Activated T-cell treated with anti-CD3 and anti-CD28 coated beads for 1 hour (primary cell): ENCODE data around the gene PEPD.

Experiments
- DNase-seq: peaks from one replicate; pipeline ENCODE4 v3.0.0-alpha.2; 2020; ENCODE audit warnings: low read depth

The PEPD gene

GRCh38 chr19:33395561-33396550, 125.7 kb downstream of the PEPD start:
- no peak for DNase-seq

- DNase-seq, result no peak
Observed at GRCh38 chr19:33394723-33395560, 126.6 kb downstream of the PEPD start.

GRCh38 chr19:33394006-33394722, 127.4 kb downstream of the PEPD start:
- DNase-seq, result no peak

GRCh38 chr19:33393286-33394005, 128.1 kb downstream of the PEPD start:
- no peak for DNase-seq

GRCh38 chr19:33392341-33393285, 129.0 kb downstream of the PEPD start:
- no peak for DNase-seq

- DNase-seq, result no peak
Observed at GRCh38 chr19:33391631-33392249, 129.9 kb downstream of the PEPD start.

- DNase-seq, result no peak
Observed at GRCh38 chr19:33390908-33391630, 130.5 kb downstream of the PEPD start.

GRCh38 chr19:33390101-33390907, 131.3 kb downstream of the PEPD start:
- no peak for DNase-seq

GRCh38 chr19:33389421-33390100, 132.0 kb downstream of the PEPD start:
- no peak for DNase-seq

GRCh38 chr19:33388725-33389420, 132.7 kb downstream of the PEPD start:
- DNase-seq, result no peak

GRCh38 chr19:33388231-33388724, 133.3 kb downstream of the PEPD start:
- DNase-seq, result no peak

- DNase-seq, result no peak
Observed at GRCh38 chr19:33387351-33388230, 134.0 kb downstream of the PEPD start.

GRCh38 chr19:33386361-33386858, 135.2 kb downstream of the PEPD start:
- DNase-seq, result no peak

GRCh38 chr19:33385956-33386355, 135.6 kb downstream of the PEPD start:
- no peak for DNase-seq

- no peak for DNase-seq
Observed at GRCh38 chr19:33384983-33385382, 136.6 kb downstream of the PEPD start.
